Neural progenitor cell (in vitro differentiated cells): Measurements from ENCODE around the gene HSPA2. TPM values are rescaled to one million over a fixed set of nuclear protein-coding genes. Genes with fewer than 3 reads are reported as not detected.

Experiments used
- DNase-seq: peaks from one replicate; pipeline ENCODE4 v3.0.0-alpha.2; 2016; ENCODE audit warnings: low spot score
- H2AFZ ChIP-seq: fragments of 200-600 bp; sonication (generic); replicated peaks from 2 replicates; pipeline ENCODE4 v1.6.1; 2016; ENCODE audit warnings: antibody characterized with exemption
- H3F3A ChIP-seq: fragments of 200-600 bp; sonication (generic); 2 replicates; pipeline ENCODE4 v1.6.1; 2016; ENCODE audit warnings: antibody characterized with exemption, low read depth
- H3K27ac ChIP-seq: fragments of 200-600 bp; sonication (generic); 2 replicates; pipeline ENCODE4 v1.5.1; 2016; ENCODE audit warnings: mild to moderate bottlenecking
- H3K27me3 ChIP-seq: fragments of 200-600 bp; sonication (generic); 2 replicates; pipeline ENCODE4 v1.6.1; 2016; ENCODE audit warnings: mild to moderate bottlenecking, moderate library complexity
- H3K36me3 ChIP-seq: fragments of 200-600 bp; sonication (generic); 2 replicates; pipeline ENCODE4 v1.5.1; 2016
- H3K4me1 ChIP-seq: fragments of 200-600 bp; sonication (generic); 2 replicates; pipeline ENCODE4 v1.6.1; 2016; ENCODE audit warnings: mixed run types
- H3K4me2 ChIP-seq: fragments of 200-600 bp; sonication (generic); 2 replicates; pipeline ENCODE4 v1.6.1; 2016
- H3K4me3 ChIP-seq: fragments of 200-600 bp; sonication (generic); 2 replicates; pipeline ENCODE4 v1.5.1; 2016
- H3K79me2 ChIP-seq: fragments of 200-600 bp; sonication (generic); 2 replicates; pipeline ENCODE4 v1.6.1; 2016; ENCODE audit warnings: low read depth
- H3K9ac ChIP-seq: fragments of 200-600 bp; sonication (generic); 2 replicates; pipeline ENCODE4 v1.6.1; 2016
- H3K9me3 ChIP-seq: fragments of 200-600 bp; sonication (generic); 2 replicates; pipeline ENCODE4 v1.5.1; 2016; ENCODE audit warnings: low read depth
- H4K20me1 ChIP-seq: fragments of 200-600 bp; sonication (generic); 2 replicates; pipeline ENCODE4 v1.6.1; 2016; ENCODE audit warnings: low read depth
- H3K27ac Mint-ChIP-seq: 3 replicates; pipeline ENCODE4 v1.8.0; 2021; ENCODE audit warnings: mixed read lengths
- H3K27me3 Mint-ChIP-seq: 2 replicates; pipeline ENCODE4 v1.8.0; 2022; ENCODE audit warnings: low read depth, mild to moderate bottlenecking, inconsistent platforms, moderate library complexity, mixed read lengths; ENCODE audit not compliant: insufficient read depth
- H3K36me3 Mint-ChIP-seq: 3 replicates; pipeline ENCODE4 v1.8.0; 2021; ENCODE audit warnings: mixed read lengths
- H3K4me1 Mint-ChIP-seq: 3 replicates; pipeline ENCODE4 v1.8.0; 2021; ENCODE audit warnings: mixed read lengths
- H3K4me3 Mint-ChIP-seq: 3 replicates; pipeline ENCODE4 v1.8.0; 2021; ENCODE audit warnings: mild to moderate bottlenecking, moderate library complexity, mixed read lengths
- H3K9me3 Mint-ChIP-seq: 3 replicates; pipeline ENCODE4 v1.8.0; 2020; ENCODE audit warnings: mixed read lengths
- CTCF ChIP-seq: fragments of 200-600 bp; sonication (generic); IDR thresholded peaks from 2 replicates; pipeline ENCODE4 v1.5.1; 2017; ENCODE audit warnings: antibody characterized with exemption, mild to moderate bottlenecking
- EZH2 ChIP-seq: fragments of 200-600 bp; sonication (generic); IDR thresholded peaks from 2 replicates; pipeline ENCODE4 v1.6.1; 2017; ENCODE audit warnings: antibody characterized with exemption, mild to moderate bottlenecking, moderate library complexity
- EZH2phosphoT487 ChIP-seq: fragments of 200-600 bp; sonication (generic); IDR thresholded peaks from 2 replicates; pipeline ENCODE4 v1.6.1; 2017; ENCODE audit warnings: antibody characterized with exemption
- total RNA-seq: library from RNA; depleted of rRNA; stranded (reverse); fragments of >200 nt; gene quantifications from 2 replicates; pipeline ENCODE4 v1.2.3, GENCODE V29; 2015; ENCODE audit warnings: low replicate concordance

The HSPA2 gene
- total RNA-seq, 1 donor from 2014 or later: 5.5 TPM

- Histone ChIP-seq H3K27ac (no peak overlapping the region), H3K9ac (no peak overlapping the region), H3K36me3 (no peaks in the 10 kb centered on the region), H3K79me2 (no peaks in the 10 kb centered on the region), H3K4me1 (no peaks in the 10 kb centered on the region), H3K27me3 (no peaks in the 10 kb centered on the region), H3K4me3 (no peak overlapping the region), H4K20me1 (no peaks in the 10 kb centered on the region), H3K4me2 (no peak overlapping the region), H3F3A (peaks cover 7% of the 10 kb centered on the region), H2AFZ (no peak overlapping the region), H3K9me3 (no peaks in the 10 kb centered on the region)
- peaks cover 2% of the 10 kb centered on the region for H3K9me3 Mint-ChIP-seq
- TF ChIP-seq EZH2phosphoT487 (no peak), EZH2 (no peak), CTCF (no peak)
- H3K36me3 Mint-ChIP-seq: peaks cover 3% of the 10 kb centered on the region
- no peak overlapping the region for H3K27ac Mint-ChIP-seq
- DNase-seq: no peak
- H3K4me3 Mint-ChIP-seq: no peak overlapping the region
- H3K27me3 Mint-ChIP-seq: no peaks in the 10 kb centered on the region
- H3K4me1 Mint-ChIP-seq: no peaks in the 10 kb centered on the region
Observed at GRCh38 chr14:64531567-64531966, 9.0 kb upstream of the HSPA2 start.

DNA sequence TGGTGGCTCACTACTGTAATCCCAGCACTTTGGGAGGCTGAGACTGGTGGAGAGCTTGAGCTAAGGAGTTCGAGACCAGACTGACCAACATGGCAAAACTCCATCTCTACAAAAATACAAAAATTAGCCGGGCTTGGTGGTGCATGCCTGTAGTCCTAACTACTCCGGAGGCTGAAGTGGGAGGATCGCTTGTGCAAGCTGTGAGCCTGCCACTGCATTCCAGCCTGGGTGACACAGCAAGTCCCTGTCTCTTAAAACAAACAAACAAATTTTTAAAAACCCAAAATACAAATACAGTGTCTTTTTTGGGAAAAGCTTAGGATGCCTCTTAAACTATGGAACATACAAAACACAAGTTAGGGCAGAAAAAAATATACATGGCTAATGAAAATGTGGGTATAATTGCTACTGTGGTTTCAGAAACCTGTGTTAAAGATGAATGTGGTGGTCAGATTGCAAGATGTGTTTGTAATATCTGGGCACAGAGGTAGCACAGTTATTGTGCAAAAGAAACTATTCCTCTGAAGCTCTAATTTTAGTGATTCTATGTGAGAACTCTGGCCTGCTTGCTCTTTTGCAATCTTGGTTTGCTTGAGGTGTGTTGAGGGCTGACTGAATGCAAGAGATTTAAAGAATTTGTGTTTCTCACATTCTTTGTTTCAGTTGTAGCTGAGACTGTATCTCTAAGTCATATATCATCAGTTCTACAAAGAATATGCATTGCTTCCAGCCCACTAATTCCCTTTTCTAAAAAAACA is 3.9 kb upstream of the HSPA2 start:
- Histone ChIP-seq H3K9me3 (no peaks in the 10 kb centered on the region), H3K9ac (no peak overlapping the region), H4K20me1 (no peaks in the 10 kb centered on the region), H3K36me3 (no peaks in the 10 kb centered on the region), H2AFZ (peak overlapping the region; percentile 22), H3K27ac (no peak overlapping the region), H3K79me2 (no peaks in the 10 kb centered on the region), H3K27me3 (no peaks in the 10 kb centered on the region), H3F3A (peaks cover 41% of the 10 kb centered on the region), H3K4me2 (no peak overlapping the region), H3K4me3 (no peak overlapping the region), H3K4me1 (no peaks in the 10 kb centered on the region)
- TF ChIP-seq EZH2phosphoT487: no peak
- no peak for TF ChIP-seq EZH2
- DNase-seq: no peak
- Mint-ChIP-seq H3K27ac (no peak overlapping the region), H3K4me1 (no peaks in the 10 kb centered on the region), H3K27me3 (no peaks in the 10 kb centered on the region), H3K9me3 (peaks cover 23% of the 10 kb centered on the region), H3K4me3 (no peak overlapping the region), H3K36me3 (peaks cover 4% of the 10 kb centered on the region)

- Histone ChIP-seq H3K36me3 (no peaks in the 10 kb centered on the region), H3K4me1 (peaks cover 10% of the 10 kb centered on the region), H2AFZ (no peak overlapping the region), H3K9ac (no peak overlapping the region), H3K27ac (no peak overlapping the region), H3F3A (peaks cover 41% of the 10 kb centered on the region), H3K27me3 (no peaks in the 10 kb centered on the region), H3K9me3 (no peaks in the 10 kb centered on the region), H3K4me2 (no peak overlapping the region), H4K20me1 (no peaks in the 10 kb centered on the region), H3K4me3 (no peak overlapping the region), H3K79me2 (no peaks in the 10 kb centered on the region)
- Mint-ChIP-seq H3K4me1 (no peaks in the 10 kb centered on the region), H3K27me3 (no peaks in the 10 kb centered on the region), H3K36me3 (peaks cover 4% of the 10 kb centered on the region), H3K4me3 (no peak overlapping the region), H3K27ac (no peak overlapping the region), H3K9me3 (peaks cover 28% of the 10 kb centered on the region)
- DNase-seq: no peak
- no peak for TF ChIP-seq EZH2
- no peak for TF ChIP-seq EZH2phosphoT487
- no peak for TF ChIP-seq CTCF
Observed at GRCh38 chr14:64541261-64541971, 875 bp downstream of the HSPA2 start.
